ENCODE results near the gene ATP6V1B1.
"Not testable (repeated sequence)": the region's sequence is repeated elsewhere in the genome, so short reads cannot be mapped to it uniquely, and the experiment has no call there.

The ATP6V1B1 gene

DNA sequence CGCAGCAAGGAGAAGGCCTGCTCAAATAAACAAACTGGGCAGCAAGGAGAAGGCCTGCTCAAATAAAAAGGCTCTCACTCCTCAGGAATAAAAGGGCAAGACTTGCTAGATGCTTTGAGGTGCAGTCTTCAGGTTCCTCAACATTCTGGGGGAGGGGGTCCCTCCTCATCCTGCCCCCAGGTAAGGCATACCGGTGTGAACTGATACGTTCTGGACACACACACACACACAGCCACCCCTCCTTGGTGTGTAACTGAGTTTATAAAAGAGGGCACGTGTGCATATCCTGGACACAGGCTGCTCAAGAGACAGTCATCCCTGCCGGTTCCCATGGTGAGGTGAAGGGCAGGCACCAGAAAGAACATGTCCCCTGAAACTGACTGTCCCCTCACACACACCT is 54.5 kb downstream of the ATP6V1B1 start:
- DNase-seq (ENCODE audit: low spot score) = no peak

DNA sequence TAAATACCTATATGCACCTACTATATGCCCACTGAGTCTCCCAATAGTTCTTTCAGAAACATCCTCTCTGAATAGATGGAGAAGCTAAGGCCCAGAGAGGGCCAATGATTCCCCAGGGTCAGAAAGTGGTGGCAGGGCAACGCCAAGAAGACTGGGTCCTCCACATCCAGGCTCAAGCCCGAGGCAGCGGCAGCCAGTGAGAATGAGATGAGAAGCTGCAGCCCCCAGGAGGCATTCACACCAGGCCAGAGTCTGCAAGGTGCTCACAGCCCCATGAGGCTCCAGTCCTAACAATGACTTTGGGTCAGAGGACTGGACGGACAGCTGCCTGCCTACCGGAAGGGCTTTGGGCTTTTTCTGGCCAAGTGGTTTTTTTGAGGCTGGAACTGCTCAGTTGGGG is 55.4 kb downstream of the ATP6V1B1 start:
- DNase-seq (ENCODE audit: low spot score) = no peak

DNA sequence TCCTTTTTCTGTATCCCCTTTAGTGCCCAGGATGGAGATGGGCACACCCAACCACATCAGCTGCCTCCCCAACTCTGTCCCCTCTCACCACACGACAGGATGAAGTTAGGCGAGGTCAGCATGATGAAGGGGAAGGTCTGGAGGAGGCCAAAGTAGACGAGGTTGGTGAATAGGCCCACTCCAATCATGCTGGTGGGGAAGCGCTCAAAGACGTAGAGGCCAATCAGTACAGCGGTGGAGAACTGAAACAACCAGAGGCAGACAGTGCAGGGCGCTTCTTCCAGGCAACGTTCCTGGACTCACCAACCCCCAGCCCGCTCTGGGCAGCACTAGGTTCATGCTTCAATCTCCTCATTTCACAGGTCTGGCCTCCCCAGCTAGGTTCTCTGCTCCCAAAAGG is 56.0 kb downstream of the ATP6V1B1 start:
- DNase-seq (ENCODE audit: low spot score) = no peak

DNA sequence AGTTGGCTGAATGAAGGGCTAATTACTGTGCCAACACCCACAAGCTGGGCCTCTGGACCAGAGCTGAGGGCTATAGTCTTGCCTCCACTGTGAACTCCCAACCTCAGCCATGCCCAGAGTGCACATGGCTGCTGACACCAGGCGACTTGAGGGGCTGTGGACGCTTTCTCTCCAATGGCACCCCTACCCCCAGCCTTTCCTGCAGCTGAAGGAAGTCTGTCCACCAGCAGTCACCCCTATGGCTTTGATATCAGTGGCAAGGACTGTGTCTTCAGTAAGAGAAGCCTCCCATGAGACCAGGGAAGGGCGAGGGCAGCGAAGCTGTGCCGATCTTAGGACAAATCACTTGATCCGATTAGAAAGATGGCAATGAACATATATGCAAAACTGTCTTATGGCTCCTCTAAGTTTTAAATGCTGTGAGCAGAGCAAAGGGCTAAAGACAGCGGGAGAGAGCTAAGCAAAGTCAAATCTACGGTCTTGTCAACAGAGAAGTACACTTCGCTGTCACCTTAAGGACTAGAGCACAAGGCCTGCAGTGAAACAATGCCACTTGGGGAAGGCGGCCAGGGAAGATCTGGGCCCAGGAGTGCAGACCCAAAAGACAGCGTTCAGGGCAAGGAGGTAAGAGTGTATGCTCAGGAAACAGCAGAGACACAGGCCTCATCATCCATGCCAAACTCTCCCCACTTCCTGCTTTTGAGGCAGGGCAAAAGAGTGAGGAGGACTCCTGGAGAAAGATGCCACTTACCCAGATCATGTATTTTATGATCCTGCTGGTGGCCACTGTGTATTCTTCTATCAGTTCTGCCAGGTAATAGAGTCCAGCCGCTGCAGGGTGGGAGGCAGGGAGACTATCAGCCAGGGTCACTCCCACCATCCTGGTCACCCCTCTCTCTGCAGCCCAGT is 57.5 kb downstream of the ATP6V1B1 start:
- no peak for DNase-seq (ENCODE audit: low spot score)

DNA sequence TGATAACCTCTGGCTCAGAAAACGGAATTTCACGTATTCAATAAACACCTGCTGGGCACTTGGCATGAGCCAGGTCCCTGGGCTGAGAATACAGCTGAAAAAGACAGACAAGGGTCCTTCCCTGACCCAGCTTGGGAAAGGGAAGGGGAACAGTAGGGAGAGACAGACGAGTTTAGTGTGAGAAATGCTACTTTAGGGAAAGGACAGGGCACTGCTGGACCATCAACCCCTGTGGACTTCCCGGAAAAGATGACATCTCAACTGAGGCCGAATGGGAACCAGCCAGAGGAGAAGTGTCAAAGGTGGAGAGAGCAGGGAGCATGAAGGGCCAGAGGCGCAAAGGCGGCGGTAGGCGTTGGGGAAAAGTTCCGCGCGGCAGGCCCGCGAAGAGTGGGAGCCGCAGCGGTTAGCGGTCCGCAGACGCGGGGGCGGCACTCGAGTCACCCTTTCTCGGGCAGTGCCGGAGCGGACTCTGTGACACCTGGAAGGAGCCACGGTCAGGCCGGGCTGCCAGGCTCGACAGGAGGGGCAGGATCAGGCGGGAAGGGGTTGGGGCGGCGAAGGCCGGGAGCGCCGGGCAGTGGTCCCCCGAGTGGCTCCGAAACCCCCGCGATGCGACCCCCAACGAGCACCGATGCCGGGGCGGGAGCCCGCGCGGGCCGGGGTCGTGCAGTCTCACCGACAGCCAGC is 58.5 kb downstream of the ATP6V1B1 start:
- no peak for DNase-seq (ENCODE audit: low spot score)

DNA sequence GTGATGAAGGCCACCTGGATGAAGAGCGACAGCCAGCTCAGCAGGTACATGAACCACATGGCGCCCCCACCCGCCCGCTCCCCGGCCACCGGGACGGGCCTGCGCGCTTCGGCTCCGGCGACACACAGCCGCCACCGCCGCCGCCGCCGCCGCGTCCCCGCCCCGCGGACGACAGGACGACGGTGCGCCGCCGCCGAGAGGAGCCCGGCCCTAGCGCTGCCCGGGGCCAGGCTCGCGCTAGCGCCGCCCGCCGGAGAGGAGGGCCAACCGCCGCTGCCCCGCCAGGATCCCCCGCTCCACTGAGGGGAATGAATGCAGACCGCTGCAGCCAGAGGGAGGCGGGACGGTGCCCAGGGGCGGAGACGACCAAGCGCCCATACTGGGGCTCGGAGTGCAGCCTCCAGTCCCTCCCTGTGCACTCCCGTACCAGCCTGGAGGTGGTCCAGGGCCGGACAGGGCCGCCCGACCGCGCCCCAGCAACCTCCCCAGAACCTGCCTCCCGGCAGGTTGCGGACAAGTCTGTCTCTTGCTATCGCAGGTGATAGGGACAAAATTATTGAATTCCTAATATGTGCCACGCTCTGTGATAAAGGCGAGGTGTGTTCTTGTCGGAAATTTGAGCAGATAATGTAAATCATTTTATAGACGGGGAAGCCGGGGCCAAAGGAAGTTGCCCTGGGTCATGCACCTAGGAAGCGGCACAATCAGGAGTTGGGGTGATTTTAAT is 59.2 kb downstream of the ATP6V1B1 start, which contains the start of gene TEX261:
Gene TEX261, minus strand, starts transcription at position 175 of the 727 bp plus-strand sequence. Its CDS starts 116 bp downstream, at position 59.
- peak; percentile 91 for DNase-seq (ENCODE audit: low spot score)

DNA sequence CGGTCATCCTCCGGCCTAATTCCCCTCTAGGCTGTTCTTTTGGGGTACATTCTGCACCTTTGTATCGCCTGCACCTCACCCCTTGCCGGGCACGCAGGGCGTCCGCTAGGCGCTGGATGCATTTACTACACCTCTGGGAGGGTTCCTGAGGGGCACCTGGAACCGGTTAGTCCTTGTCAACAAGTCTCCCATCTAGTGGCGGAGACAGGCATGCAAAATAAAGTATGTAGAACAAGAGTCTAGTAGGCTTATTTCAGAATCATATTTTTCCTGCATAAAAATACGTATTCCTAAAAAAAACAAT is 59.7 kb downstream of the ATP6V1B1 start:
- peak; percentile 63 for DNase-seq (ENCODE audit: low spot score)

DNA sequence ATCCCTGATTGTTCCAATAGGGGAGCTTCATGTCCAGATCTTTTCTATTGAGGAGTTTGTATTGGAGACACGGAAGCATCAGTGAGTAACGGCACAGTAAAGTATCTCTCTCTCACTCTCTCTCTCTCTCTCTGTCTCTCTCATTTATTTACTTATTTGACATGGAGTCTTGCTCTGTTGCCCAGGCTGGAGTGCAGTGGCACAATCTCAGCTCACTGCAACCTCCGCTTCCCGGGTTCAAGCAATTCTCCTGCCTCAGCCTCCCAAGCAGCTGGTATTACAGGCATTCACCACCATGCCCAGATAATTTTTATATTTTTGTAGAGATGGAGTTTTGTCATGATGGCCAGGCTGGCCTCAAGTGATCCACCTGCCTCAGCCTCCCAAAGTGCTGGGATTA is 63.2 kb downstream of the ATP6V1B1 start:
- not testable (repeated sequence) for DNase-seq (ENCODE audit: low spot score)

DNA sequence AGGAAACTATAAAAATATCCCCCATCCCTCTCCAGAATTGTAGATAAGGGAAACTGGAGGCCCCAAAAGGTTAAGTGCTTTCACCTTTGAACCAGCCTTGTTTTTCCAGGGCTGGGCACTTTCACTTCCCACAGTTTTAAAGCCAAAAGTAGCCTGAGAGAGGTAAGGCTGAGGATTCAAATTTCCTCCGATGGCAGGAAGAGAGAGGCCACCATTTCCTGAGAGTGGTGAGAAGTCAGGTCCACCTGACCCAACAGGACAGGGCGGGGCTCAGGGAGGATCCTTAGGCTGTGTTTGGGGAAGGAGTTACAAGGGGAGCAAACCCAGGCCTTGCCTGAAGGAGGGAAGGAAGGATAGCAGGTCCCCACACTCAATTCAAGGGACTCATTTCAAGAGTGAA is 63.7 kb downstream of the ATP6V1B1 start:
- no peak for DNase-seq (ENCODE audit: low spot score)

DNA sequence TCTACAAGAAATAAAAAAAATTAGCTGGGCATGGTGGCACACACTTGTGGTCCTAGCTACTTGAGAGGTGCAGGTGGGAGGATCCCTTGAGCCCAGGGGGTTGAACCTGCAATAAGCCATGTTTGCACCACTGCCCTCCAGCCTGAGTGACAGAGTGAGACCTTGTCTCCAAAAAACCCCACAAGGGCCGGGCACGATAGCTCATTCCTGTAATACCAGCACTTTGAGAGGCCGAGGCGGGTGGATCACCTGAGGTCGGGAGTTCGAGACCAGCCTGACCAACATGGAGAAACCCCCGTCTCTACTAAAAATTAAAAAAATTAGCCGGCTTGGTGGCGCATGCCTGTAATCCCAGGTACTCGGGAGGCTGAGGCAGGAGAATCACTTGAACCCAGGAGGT is 64.2 kb downstream of the ATP6V1B1 start:
- DNase-seq (ENCODE audit: low spot score) = not testable (repeated sequence)

DNA sequence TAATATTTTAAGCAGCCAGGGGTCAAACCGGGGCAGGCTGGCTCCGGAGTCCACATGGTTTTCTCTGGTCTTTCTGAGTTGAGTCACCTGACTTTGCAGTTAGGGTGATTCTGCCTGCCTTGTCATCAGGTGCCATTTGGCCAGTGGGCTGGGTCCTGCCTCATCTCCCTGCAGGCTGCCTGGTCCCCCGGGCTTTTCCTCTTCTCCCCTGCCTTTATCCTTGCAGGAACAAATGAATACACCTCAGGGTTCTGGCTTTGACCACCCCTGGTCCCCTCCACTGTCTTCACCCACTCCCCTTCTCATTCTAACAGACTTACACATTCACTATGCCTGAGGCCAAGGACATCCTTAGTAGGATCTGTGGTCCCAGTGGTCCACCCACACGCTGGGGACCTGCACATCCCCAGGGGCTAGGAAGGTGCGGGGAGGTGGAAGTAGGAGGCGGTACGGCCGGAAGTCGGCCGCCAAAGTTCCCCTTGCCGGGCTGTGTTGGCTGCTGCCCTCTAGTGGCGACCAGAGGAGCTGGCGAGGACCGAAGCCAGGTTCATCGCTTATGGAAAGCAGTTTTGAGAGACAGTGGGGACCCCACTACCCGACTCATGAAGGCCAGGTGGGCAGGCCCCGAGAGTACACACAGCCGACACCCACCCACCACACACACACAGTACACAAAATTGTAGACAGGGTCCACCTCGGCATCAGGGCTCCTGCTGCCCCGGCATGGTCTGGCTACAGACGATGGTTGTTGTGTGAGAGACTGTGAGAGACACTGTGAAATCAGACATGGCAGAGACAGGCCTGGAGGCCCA is 65.3 kb downstream of the ATP6V1B1 start:
- peak; percentile 78 for DNase-seq (ENCODE audit: low spot score)

DNA sequence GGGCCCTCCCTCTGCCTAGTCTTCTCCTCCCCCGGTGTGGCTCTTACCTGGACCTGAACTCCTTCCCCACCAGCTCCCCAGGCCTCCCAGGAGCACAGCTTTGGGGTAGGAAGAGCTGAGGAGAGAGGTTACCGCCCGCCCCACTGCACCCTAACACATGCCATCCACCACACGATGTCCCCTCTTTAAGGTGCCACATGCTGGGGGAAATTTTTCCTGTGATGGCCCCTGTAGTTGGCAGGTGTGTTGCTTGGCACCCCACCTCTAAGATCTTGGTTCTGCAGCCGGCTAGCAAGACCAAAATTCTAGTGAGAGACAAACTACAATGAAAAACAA is 65.9 kb downstream of the ATP6V1B1 start:
- DNase-seq (ENCODE audit: low spot score) = peak; percentile 1

DNA sequence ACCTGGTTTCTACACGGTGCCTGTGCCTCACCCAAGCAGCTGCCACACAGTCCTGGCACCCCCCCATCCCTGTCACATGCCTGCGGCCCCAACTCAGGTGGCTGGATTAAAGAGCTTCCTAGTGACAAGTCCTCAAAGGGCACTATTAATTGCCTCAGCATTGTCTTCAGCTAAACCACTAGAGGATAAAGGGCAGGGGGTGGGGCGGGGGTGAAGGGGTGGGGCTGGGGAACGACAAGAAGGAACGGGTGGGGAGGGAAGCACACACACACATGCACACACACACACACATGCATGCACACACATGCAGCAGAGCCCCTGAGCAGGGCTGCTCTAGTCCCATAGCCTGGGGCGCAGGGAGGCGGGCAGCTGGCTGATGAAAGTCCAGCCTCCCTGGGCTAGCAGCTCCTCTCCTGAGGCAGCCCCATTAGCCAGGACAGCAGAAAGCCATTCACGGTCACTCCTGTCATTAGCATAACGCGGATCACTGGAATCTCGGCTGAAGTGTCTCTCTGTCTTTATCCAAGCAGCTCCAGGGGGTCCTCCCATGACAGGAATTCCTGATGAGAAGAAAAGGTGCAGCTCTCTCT is 66.4 kb downstream of the ATP6V1B1 start:
- no peak for DNase-seq (ENCODE audit: low spot score)

DNA sequence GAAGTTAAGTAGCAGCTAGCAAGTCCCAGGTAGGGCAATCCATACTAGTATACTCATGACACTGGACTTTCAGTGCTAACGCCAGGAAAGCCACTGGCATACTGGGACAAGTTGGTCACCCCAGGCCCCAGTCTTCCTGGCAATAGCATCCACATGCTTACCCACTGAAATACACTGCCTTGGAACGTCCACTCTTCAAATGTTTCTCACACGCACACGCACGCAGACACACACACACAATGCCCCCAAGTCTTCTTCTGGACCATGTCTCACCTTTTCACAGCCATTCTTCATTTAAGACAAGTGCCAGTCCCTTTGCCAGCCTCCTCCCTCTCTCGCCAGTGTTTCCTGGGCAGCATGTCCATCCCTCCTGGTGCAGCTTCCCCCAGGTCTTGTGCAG is 67.7 kb downstream of the ATP6V1B1 start:
- no peak for DNase-seq (ENCODE audit: low spot score)

DNA sequence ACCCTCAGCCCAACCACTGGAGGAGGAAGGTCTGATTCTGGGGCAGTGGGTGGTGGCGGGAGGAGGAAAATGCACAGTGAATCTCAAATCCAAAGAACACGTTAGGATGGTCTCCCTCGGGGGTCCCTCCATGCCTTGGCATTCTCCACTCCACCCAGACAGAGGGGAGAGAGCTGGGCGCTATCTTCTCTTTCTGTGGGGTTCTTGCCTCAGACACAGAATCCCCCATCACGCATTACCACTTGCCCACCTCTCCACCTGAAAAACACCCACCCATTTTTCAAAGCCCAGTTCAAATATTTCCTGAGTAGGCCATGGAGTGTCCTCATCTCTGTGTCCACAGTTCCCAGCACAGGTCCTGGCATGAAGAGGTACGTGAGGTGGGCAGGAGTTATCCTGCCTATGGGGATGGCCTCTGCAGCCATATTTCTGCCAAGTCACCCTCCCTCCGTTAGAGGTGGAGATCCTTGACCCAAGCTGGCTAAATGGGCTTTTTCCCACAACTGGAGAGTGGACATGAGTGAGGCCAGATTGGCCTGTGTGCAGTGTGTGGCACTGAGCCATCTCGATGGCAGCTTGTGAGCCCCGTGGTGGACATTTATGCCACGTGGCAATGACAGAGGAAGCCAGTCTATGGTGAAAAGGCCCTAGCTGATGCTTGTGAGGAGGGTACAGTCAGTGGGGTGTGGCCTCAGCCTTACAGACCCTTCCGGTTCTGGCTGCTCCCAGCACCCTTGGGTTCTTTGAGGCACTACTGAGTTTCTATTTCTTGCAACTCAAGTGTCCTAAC is 68.5 kb downstream of the ATP6V1B1 start:
- DNase-seq (ENCODE audit: low spot score) = no peak

DNA sequence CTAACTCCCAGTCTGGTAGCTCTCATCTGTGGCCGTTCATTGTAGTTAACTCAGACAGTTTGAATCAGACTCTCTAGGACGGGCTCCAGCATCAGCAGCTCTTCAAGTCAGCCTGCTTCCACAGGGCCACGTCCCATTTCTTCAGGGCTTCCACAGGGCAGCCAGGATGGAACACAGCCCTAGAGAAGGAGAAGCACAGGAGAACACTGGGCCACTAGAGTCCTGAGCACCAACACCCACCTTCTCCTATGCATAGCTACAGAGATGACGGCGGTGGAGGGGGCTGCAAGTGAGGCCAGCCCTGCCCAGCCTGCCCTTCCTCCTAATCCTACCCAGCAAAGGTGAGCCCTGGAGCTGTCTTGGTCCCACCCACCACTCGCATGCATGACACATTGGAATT is 69.2 kb downstream of the ATP6V1B1 start:
- DNase-seq (ENCODE audit: low spot score) = no peak

DNA sequence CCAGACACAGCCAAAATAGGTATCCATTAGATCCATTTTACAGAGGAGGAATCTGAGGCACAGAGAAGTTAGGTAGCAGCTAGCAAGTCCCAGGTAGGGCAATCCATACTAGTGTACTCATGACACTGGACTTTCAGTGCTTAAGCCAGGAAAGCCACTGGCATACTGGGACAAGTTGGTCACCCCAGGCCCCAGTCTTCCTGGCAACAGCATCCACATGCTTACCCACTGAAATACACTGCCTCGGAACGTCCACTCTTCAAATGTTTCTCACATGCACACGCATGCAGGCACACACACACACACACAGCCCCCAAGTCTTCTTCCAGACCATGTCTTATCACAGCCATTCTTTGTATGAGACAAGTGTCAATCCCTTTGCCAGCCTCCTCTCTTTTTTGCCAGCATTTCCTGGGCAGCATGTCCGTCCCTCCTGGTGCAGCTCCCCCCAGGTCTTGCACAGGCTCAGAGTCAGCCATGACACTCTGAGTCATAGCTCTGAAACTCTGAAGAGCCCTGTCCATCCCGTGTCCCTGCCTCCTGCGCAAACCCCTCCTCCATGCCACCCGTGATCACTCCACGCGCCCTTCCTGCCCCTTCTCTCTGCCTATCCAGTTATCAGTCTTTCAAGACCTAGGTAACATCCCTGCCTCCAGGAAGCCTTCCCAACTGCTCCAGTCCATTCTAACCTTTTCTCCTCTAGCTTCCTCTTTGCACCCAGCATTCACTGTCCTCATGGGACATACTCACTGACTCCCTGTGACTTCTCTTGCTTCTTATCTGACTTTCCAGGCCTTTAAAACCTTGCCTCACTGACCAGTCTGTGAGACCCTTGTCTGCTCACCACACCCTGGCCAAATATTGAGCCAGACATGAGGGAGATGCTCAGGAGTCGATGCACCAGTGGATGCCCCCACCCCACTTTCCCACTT is 69.8 kb downstream of the ATP6V1B1 start:
- no peak for DNase-seq (ENCODE audit: low spot score)

DNA sequence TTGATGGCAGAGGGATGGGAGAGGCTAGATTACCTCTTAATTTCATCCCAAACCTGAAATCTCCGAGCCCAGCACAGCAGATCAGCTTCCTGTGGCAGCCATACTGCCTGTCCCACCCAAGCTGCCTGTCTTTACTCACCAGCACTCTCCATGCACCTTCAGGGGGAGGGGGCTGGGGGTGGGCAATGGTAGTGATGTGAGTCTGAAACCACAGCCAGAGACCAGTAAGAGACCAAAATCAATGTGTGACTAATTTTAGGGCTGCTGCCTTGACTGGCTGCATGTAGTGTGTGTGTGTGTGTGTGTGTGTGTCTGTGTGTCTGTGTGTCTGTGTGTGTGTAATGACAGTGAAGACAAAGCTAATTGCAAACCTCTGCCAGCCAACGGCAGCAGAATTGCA is 70.6 kb downstream of the ATP6V1B1 start:
- no peak for DNase-seq (ENCODE audit: low spot score)

DNA sequence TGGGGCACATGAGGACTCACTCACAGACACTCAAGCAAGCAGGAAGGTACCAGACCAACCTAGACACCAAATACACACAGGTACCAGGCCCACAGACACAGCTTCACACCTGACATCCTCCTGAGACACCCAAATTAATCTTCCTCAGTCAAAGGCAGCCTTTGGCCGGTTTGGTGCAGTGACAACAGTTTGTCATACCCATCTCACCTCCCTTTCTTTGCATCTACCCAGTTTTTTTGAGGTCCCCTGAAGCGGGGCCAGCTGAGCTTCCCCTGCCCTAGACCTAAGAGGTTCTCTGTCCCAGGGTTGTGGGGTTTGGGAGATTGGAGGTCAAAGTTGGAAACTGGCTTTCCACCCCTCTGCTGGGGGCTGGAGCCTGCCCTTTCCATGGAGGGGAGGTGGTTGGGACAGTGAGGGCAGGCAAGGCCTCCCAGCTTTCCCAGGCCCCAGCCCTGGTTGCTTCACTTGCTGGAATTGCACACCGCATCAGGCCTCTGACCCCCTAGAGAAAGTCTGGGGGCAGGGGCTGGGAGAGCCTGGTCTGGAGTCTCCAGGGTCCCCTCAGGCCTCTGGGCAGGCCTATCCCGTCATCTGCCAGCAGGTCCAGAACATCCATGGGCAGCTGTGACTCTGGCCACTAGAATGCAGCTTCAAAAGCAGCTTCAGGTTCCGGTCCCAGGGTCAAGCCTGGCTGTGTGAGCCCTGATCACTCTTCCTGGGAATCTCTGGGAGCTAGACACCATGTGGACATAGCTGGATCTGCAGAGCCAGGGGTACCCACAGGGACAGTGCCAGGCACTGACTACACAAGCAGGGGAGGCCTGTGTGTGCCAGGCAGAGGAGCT is 71.5 kb downstream of the ATP6V1B1 start:
- DNase-seq (ENCODE audit: low spot score) = no peak
